Natural killer cell (primary cell): ENCODE measurements around the gene GCNT2. TPM values are rescaled to one million over a fixed set of nuclear protein-coding genes. Genes with fewer than 3 reads are reported as not detected.

Experiments
- ATAC-seq, 3 donors: fragments of 150-1000 bp in 2 of 3; fragments of 200-7000 bp in 1 of 3; cut with Tn5 transposase; 1 replicate in 1 of 3; 2 replicates in 2 of 3; pipeline ENCODE4 v1.10.0; 2021; ENCODE audit warnings: mild to moderate bottlenecking in 2 of 3, moderate library complexity in 2 of 3
- DNase-seq, 2 donors: peaks; one replicate each; pipeline versions ENCODE4 v3.0.0 to v3.0.0-alpha.2; 2013 to 2021; ENCODE audit warnings: mixed read lengths in 1 of 2
- H3K27ac ChIP-seq: one replicate; pipeline ENCODE4 v1.5.1; 2013; ENCODE audit warnings: mild to moderate bottlenecking, low read length
- H3K27me3 ChIP-seq: one replicate; pipeline ENCODE4 v1.6.1; 2013; ENCODE audit warnings: low read length; ENCODE audit not compliant: control insufficient read depth, insufficient read depth
- H3K36me3 ChIP-seq: one replicate; pipeline ENCODE4 v1.6.1; 2013; ENCODE audit warnings: low read length; ENCODE audit not compliant: control insufficient read depth, insufficient read depth
- H3K4me1 ChIP-seq: one replicate; pipeline ENCODE4 v1.6.1; 2013; ENCODE audit warnings: low read length; ENCODE audit not compliant: control insufficient read depth, insufficient read depth
- H3K4me3 ChIP-seq: one replicate; pipeline ENCODE4 v1.5.1; 2013; ENCODE audit warnings: low read length
- H3K9me3 ChIP-seq: one replicate; pipeline ENCODE4 v1.6.1; 2013; ENCODE audit warnings: low read length; ENCODE audit not compliant: control insufficient read depth, insufficient read depth
- H3K27ac Mint-ChIP-seq, 2 donors: one replicate each; pipeline ENCODE4 v1.8.0; 2022; ENCODE audit warnings: mild to moderate bottlenecking in 2 of 2, mixed read lengths in 2 of 2, moderate library complexity in 1 of 2
- H3K27me3 Mint-ChIP-seq, 2 donors: one replicate each; pipeline ENCODE4 v1.8.0; 2022; ENCODE audit warnings: low read depth in 2 of 2, mixed read lengths in 2 of 2
- H3K36me3 Mint-ChIP-seq: one replicate; pipeline ENCODE4 v1.8.0; 2022; ENCODE audit warnings: mixed read lengths
- H3K4me1 Mint-ChIP-seq, 2 donors: one replicate each; pipeline ENCODE4 v1.8.0; 2022; ENCODE audit warnings: mixed read lengths in 2 of 2
- H3K4me3 Mint-ChIP-seq: one replicate; pipeline ENCODE4 v1.8.0; 2022; ENCODE audit warnings: mild to moderate bottlenecking, moderate library complexity, mixed read lengths
- H3K9me3 Mint-ChIP-seq, 2 donors: one replicate each; pipeline ENCODE4 v1.8.0; 2022; ENCODE audit warnings: mixed read lengths in 2 of 2
- CTCF ChIP-seq: fragments of 200-600 bp; IDR thresholded peaks from one replicate; pipeline ENCODE4 v1.8.0; 2022; ENCODE audit warnings: antibody characterized with exemption
- WGBS: methylation state at CpG from one replicate; pipeline ENCODE4 v1.1.7; 2013; ENCODE audit warnings: missing lambda C conversion rate; ENCODE audit not compliant: insufficient coverage; 5-methylcytosine and 5-hydroxymethylcytosine counted together
- intact Hi-C: fragments of 100-400 bp; cut with micrococcal nuclease; formaldehyde crosslinking; loops from one replicate; pipeline ENCODE4 v1.14.2; 2022
- total RNA-seq, 4 donors: library from RNA; stranded (reverse); fragments of 120-200 nt in 1 of 4; gene quantifications; one replicate each; pipeline versions ENCODE4 v1.2.3 to v1.2.4, GENCODE V29; 2013 to 2022

GCNT2 gene
- total RNA-seq, 3 donors from 2014 or later (not counting 1 experiment from before 2014, with no cell fraction given) = 0.79 to 4.7 (median 0.80) TPM

GRCh38 chr6:10676403-10676802, 155.3 kb downstream of the GCNT2 start:
- intact Hi-C loops = no loop called here

DNA sequence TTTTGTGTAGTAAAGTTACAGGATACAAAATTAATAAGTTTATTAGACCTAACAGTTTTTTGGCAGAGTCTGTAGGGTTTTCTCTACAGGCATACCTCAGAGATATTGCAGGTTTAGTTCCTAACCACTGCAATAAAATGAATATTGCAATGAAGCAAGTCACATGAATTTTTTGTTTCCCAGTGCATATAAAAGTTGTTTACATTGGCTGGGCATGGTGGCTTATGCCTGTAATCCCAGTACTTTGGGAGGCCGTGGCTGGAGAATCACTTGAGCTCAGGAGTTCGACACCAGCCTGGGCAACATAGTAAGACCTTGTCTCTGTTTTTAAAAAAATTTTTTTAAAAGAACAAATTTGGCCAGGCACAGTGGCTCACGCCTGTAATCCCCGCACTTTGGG, 157.3 kb downstream of the GCNT2 start:
- no peak overlapping the region for H3K27ac Mint-ChIP-seq
- WGBS = 90% methylated on average over 4 of the region's 4 CpGs
- no peaks in the 10 kb centered on the region for H3K36me3 Mint-ChIP-seq
- Histone ChIP-seq H3K4me3 (no peak overlapping the region), H3K27me3 (no peaks in the 10 kb centered on the region), H3K36me3 (no peaks in the 10 kb centered on the region), H3K4me1 (peaks cover 6% of the 10 kb centered on the region), H3K9me3 (no peaks in the 10 kb centered on the region), H3K27ac (no peak overlapping the region)
- peaks cover 3 to 5% of the 10 kb centered on the region in 2 donors for H3K27me3 Mint-ChIP-seq
- H3K9me3 Mint-ChIP-seq = no peaks in the 10 kb centered on the region
- intact Hi-C loops = no loop called here
- H3K4me3 Mint-ChIP-seq = no peak overlapping the region
- ATAC-seq = no peak
- no peak for DNase-seq
- TF ChIP-seq CTCF = no peak
- H3K4me1 Mint-ChIP-seq = peaks cover 12 to 14% of the 10 kb centered on the region in 2 donors

More at GRCh38 chr6:10676403-10676802, 155.3 kb downstream of the GCNT2 start:
- DNase-seq (no peak), ATAC-seq (no peak)
- peaks cover 3 to 5% of the 10 kb centered on the region in 2 donors for H3K27me3 Mint-ChIP-seq
- no peaks in the 10 kb centered on the region for H3K36me3 ChIP-seq
- H3K36me3 Mint-ChIP-seq = no peaks in the 10 kb centered on the region
- H3K4me3 ChIP-seq = no peak overlapping the region
- H3K27ac Mint-ChIP-seq = no peak overlapping the region
- no peak for TF ChIP-seq CTCF
- H3K27me3 ChIP-seq = no peaks in the 10 kb centered on the region
- H3K4me1 Mint-ChIP-seq = no peaks in the 10 kb centered on the region
- H3K9me3 ChIP-seq = no peaks in the 10 kb centered on the region
- H3K4me3 Mint-ChIP-seq = no peak overlapping the region
- H3K27ac ChIP-seq = no peak overlapping the region
- no peaks in the 10 kb centered on the region for H3K9me3 Mint-ChIP-seq
- 94% methylated on average over 7 of the region's 7 CpGs for WGBS
- no peaks in the 10 kb centered on the region for H3K4me1 ChIP-seq

Other genes with a start within 250 kb of the GCNT2 start
- not detected for gene TFAP2A, start 106.3 kb upstream of the GCNT2 start, total RNA-seq
- gene C6orf52, start 173.3 kb downstream of the GCNT2 start, total RNA-seq = under 1 TPM in 2 of 3 donors, not detected in 1; 0.58 to 0.91 TPM
- 1 to 10 TPM; 3.6 to 5.2 (median 4.6) TPM for gene PAK1IP1, start 173.6 kb downstream of the GCNT2 start, total RNA-seq
- 10 to 100 TPM in 2 of 3 donors, 1 to 10 TPM in 1; 2.4 to 15.7 (median 14.3) TPM for gene TMEM14C, start 201.7 kb downstream of the GCNT2 start, total RNA-seq
- 10 to 100 TPM; 21.0 to 38.4 (median 30.8) TPM for gene TMEM14B, start 226.5 kb downstream of the GCNT2 start, total RNA-seq